ENCODE data around the gene LTBP4.

The LTBP4 gene

DNA sequence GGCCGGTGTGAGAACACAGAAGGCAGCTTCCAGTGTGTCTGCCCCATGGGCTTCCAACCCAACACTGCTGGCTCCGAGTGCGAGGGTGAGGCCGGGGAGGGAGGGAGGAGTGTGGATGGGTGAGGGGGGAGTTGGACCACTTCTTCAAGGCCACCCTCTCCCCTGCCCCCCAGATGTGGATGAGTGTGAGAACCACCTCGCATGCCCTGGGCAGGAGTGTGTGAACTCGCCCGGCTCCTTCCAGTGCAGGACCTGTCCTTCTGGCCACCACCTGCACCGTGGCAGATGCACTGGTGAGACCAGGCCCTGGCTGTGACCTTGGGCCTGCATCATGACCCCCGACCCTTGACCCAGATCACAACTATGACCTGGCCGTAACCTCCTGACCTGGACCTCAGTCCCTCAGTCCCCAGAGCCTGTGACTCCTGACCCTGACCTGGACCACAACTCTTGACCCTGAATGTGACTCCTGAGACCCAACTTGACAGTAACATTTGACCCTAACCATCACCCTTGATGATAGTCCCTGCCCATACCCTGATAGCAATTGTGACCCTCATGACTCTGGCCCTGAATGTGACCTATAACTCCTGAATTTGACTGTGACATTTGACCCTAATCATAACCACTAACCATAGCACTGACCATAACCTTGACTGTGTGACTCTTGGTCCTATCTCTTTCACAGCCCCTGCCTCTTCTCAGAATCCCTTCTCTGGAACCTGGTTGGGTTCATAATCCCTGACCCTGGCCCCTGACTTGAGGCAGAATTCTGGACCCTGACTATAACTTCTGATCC is 10.9 kb downstream of the LTBP4 start:
- H3K36me3 ChIP-seq (ENCODE audit: control insufficient read depth in 2 of 2, insufficient read depth in 2 of 2, low read length in 2 of 2), result no peaks in the 10 kb centered on the region
- no peak overlapping the region for H3K4me3 ChIP-seq (ENCODE audit: low read length in 2 of 2)
- H3K27ac ChIP-seq (ENCODE audit: low read depth in 2 of 2, low read length in 2 of 2), result peak overlapping the region; percentile 92
- no peaks in the 10 kb centered on the region for H3K9me3 ChIP-seq (ENCODE audit: control insufficient read depth in 2 of 2, low read length in 2 of 2)
- H3K9ac ChIP-seq (ENCODE audit: low read depth in 1 of 2, low read length in 2 of 2), result no peak overlapping the region
- H3K4me1 ChIP-seq (ENCODE audit: control insufficient read depth in 2 of 2, insufficient read depth in 2 of 2, low read length in 2 of 2), result peaks cover 36 to 51% of the 10 kb centered on the region in 2 donors
- H3K27me3 ChIP-seq (ENCODE audit: control insufficient read depth in 2 of 2, insufficient read depth in 2 of 2, low read length in 2 of 2), result no peaks in the 10 kb centered on the region

DNA sequence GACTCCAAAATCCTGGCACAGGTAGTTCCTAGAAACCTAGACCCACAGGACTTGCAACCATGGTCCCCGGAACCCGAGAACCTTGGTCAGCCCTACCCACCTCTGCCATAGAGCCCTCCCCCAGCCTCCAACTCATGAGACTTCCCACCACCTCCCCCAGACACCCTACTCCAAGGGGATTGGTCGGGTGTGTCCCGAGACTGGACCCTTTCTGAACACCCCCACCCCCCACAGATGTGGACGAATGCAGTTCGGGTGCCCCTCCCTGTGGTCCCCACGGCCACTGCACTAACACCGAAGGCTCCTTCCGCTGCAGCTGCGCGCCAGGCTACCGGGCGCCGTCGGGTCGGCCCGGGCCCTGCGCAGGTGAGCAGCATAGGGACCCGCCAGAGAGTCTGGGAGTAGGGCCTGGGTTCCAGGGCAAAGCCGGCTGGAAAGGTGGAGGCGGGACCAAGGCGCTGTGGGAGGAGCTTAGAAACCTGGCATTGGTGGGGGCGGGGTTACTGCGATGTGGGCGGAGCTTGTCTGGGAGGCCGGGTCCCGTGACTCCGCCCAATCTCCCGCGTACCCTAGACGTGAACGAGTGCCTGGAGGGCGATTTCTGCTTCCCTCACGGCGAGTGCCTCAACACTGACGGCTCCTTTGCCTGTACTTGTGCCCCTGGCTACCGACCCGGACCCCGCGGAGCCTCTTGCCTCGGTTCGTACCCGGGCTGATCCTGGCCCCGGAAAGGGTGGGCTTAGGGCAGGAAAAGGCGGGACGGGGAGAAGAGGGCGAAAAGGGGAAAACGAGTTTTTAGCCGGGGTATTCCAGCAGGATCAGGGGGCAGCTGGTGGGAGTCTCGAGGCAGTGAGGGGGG is 11.9 kb downstream of the LTBP4 start:
- Histone ChIP-seq H3K9ac (ENCODE audit: low read depth in 1 of 2, low read length in 2 of 2) (peak overlapping the region; percentile 91 to 92), H3K4me3 (ENCODE audit: low read length in 2 of 2) (peak overlapping the region; percentile 77 to 85), H3K27me3 (ENCODE audit: control insufficient read depth in 2 of 2, insufficient read depth in 2 of 2, low read length in 2 of 2) (no peaks in the 10 kb centered on the region), H3K36me3 (ENCODE audit: control insufficient read depth in 2 of 2, insufficient read depth in 2 of 2, low read length in 2 of 2) (peaks cover 0 to 3% of the 10 kb centered on the region in 2 donors), H3K27ac (ENCODE audit: low read depth in 2 of 2, low read length in 2 of 2) (peak overlapping the region; percentile 94 to 97), H3K9me3 (ENCODE audit: control insufficient read depth in 2 of 2, low read length in 2 of 2) (no peaks in the 10 kb centered on the region), H3K4me1 (ENCODE audit: control insufficient read depth in 2 of 2, insufficient read depth in 2 of 2, low read length in 2 of 2) (peaks cover 27 to 44% of the 10 kb centered on the region in 2 donors)

DNA sequence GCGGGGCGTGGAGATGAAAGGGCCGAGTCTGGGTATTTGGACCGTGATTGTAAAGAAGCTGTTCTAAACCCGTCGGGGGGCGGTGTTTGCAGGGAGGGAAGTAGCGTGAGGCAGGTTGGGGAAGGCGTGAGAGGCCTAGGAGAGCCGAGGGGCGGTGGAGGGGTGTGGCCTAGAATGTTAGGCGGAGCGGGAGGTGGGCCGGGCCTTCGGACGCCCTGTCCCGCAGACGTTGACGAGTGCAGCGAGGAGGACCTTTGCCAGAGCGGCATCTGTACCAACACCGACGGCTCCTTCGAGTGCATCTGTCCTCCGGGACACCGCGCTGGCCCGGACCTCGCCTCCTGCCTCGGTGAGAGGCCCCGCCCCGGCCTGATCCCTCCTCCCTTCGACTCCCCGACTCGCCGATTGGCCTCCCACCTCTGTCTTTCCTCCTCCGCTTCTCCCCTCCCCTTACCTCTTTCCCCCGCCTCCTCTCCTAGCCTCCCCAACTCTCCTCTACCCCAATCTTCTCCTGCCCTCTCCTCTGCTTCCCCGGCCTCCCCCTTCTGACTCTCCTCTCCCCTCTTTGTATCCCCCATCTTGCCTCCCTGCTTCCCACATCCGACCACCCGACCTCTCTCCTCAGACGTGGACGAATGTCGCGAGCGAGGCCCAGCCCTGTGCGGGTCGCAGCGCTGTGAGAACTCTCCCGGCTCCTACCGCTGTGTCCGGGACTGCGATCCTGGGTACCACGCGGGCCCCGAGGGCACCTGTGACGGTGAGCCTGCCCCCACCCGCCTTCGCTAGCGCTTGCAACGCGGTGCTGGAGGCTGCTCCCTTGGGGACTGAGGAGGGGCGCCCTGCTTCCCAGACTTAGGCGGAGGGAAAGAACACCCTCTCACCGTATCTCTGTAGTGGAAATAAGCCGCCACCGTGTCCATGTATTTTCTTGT is 12.8 kb downstream of the LTBP4 start:
- peak overlapping the region; percentile 94 to 97 for H3K27ac ChIP-seq (ENCODE audit: low read depth in 2 of 2, low read length in 2 of 2)
- peak overlapping the region; percentile 91 to 92 for H3K9ac ChIP-seq (ENCODE audit: low read depth in 1 of 2, low read length in 2 of 2)
- H3K27me3 ChIP-seq (ENCODE audit: control insufficient read depth in 2 of 2, insufficient read depth in 2 of 2, low read length in 2 of 2), result no peaks in the 10 kb centered on the region
- peaks cover 20 to 37% of the 10 kb centered on the region in 2 donors for H3K4me1 ChIP-seq (ENCODE audit: control insufficient read depth in 2 of 2, insufficient read depth in 2 of 2, low read length in 2 of 2)
- H3K36me3 ChIP-seq (ENCODE audit: control insufficient read depth in 2 of 2, insufficient read depth in 2 of 2, low read length in 2 of 2), result peaks cover 1 to 6% of the 10 kb centered on the region in 2 donors
- H3K4me3 ChIP-seq (ENCODE audit: low read length in 2 of 2), result peak overlapping the region; percentile 77 to 85
- H3K9me3 ChIP-seq (ENCODE audit: control insufficient read depth in 2 of 2, low read length in 2 of 2), result no peaks in the 10 kb centered on the region

DNA sequence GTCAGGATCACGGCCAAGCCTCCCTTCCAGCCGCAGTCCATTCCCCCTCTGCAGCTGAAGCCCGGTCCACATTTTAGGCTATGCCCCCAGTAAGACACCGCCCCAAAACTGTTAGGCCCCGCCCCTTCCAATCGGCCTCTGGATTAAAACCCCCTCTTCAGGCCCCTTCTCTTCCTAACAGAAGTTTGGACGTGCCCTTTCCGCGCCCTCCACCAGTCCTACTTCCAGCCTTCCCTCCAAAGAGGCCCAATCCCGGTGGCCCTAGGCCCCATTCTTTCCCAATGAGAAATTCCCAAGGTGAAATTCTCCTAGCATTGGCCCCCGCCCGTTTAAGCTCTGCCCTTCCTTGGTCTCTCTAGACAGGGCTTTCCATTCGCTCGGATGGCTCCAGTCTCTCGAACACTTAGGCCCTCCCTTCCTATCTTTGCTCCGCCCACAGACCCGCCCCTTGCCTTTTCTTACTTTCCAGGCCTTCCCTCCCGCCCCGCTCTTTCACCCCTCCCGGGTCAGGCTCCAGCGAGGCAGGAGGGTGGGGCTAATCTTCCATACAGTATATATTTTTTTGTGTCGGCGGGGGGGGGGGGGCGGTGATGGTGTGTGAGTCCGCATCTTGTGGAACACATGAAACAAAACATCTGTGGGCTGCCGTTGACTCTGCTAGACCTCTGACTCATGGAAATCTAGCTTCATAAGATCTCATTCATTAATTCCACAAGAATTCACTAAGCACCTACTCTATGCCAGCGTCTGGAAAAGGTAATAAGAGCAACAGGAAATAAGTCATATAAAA is 13.6 kb downstream of the LTBP4 start:
- Histone ChIP-seq H3K27ac (ENCODE audit: low read depth in 2 of 2, low read length in 2 of 2) (peak overlapping the region; percentile 94 to 97), H3K4me1 (ENCODE audit: control insufficient read depth in 2 of 2, insufficient read depth in 2 of 2, low read length in 2 of 2) (peaks cover 14 to 31% of the 10 kb centered on the region in 2 donors)

DNA sequence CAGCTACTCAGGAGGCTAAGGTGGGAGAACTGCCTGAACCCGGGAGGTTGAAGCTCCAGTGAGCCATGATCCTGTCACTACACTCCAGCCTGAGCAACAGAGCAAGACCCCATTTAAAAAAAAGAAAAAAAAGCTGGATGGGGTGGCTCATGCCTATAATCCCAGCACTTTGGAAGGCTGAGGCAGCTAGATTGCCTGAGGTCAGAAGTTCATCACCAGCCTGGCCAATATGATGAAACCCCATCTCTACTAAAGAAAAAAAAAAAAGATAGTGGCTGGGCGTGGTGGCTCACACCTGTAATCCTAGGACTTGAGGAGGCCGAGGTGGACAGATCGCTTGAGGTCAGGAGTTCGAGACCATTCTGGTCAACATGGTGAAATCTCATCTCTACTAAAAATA is 15.0 kb downstream of the LTBP4 start:
- Histone ChIP-seq H3K27ac (ENCODE audit: low read depth in 2 of 2, low read length in 2 of 2) (no peak overlapping the region), H3K4me3 (ENCODE audit: low read length in 2 of 2) (no peak overlapping the region), H3K9ac (ENCODE audit: low read depth in 1 of 2, low read length in 2 of 2) (no peak overlapping the region), H3K9me3 (ENCODE audit: control insufficient read depth in 2 of 2, low read length in 2 of 2) (no peaks in the 10 kb centered on the region), H3K27me3 (ENCODE audit: control insufficient read depth in 2 of 2, insufficient read depth in 2 of 2, low read length in 2 of 2) (no peaks in the 10 kb centered on the region), H3K36me3 (ENCODE audit: control insufficient read depth in 2 of 2, insufficient read depth in 2 of 2, low read length in 2 of 2) (peaks cover 13 to 21% of the 10 kb centered on the region in 2 donors), H3K4me1 (ENCODE audit: control insufficient read depth in 2 of 2, insufficient read depth in 2 of 2, low read length in 2 of 2) (peaks cover 2 to 19% of the 10 kb centered on the region in 2 donors)

More for the DNA sequence above, 13.6 kb downstream of the LTBP4 start:
- Histone ChIP-seq H3K27me3 (ENCODE audit: control insufficient read depth in 2 of 2, insufficient read depth in 2 of 2, low read length in 2 of 2) (no peaks in the 10 kb centered on the region), H3K4me3 (ENCODE audit: low read length in 2 of 2) (peak overlapping the region; percentile 77 to 85), H3K36me3 (ENCODE audit: control insufficient read depth in 2 of 2, insufficient read depth in 2 of 2, low read length in 2 of 2) (peaks cover 10 to 15% of the 10 kb centered on the region in 2 donors), H3K9ac (ENCODE audit: low read depth in 1 of 2, low read length in 2 of 2) (peak overlapping the region; percentile 91 to 92), H3K9me3 (ENCODE audit: control insufficient read depth in 2 of 2, low read length in 2 of 2) (no peaks in the 10 kb centered on the region)

DNA sequence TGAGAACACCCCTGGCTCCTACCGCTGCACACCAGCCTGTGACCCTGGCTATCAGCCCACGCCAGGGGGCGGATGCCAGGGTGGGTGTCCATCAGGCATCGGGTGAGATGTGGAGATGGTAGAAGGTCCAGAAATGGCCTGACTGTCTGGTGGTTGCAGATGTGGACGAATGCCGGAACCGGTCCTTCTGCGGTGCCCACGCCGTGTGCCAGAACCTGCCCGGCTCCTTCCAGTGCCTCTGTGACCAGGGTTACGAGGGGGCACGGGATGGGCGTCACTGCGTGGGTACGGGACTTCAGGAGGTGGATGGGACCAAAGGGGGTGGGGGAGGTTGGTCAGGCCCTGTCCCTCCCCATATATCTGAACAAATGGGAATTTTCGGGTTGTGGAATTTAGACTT is 15.8 kb downstream of the LTBP4 start:
- Histone ChIP-seq H3K4me1 (ENCODE audit: control insufficient read depth in 2 of 2, insufficient read depth in 2 of 2, low read length in 2 of 2) (peaks cover 0 to 13% of the 10 kb centered on the region in 2 donors), H3K9ac (ENCODE audit: low read depth in 1 of 2, low read length in 2 of 2) (no peak overlapping the region), H3K36me3 (ENCODE audit: control insufficient read depth in 2 of 2, insufficient read depth in 2 of 2, low read length in 2 of 2) (peaks cover 19 to 27% of the 10 kb centered on the region in 2 donors), H3K27me3 (ENCODE audit: control insufficient read depth in 2 of 2, insufficient read depth in 2 of 2, low read length in 2 of 2) (no peaks in the 10 kb centered on the region), H3K4me3 (ENCODE audit: low read length in 2 of 2) (no peak overlapping the region), H3K9me3 (ENCODE audit: control insufficient read depth in 2 of 2, low read length in 2 of 2) (no peaks in the 10 kb centered on the region), H3K27ac (ENCODE audit: low read depth in 2 of 2, low read length in 2 of 2) (no peak overlapping the region)

DNA sequence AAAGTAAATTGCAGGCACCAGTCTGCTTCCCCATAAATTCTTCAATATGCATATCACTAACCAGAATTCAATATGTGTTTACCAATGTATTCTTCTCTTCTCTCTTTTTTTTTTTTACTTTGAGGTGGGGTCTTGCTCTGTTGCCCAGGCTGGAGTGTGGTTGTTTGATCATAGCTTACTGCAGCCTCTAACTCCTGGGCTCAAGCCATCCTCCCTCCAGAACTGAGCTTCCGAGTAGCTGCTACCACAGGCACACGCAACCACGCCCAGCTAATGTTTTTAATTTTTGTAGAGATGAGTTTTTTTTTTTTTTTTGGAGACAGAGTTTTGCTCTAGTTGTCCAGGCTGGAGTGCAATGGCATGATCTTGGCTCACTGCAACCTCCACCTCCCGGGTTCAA is 16.8 kb downstream of the LTBP4 start:
- Histone ChIP-seq H3K4me3 (ENCODE audit: low read length in 2 of 2) (no peak overlapping the region), H3K27ac (ENCODE audit: low read depth in 2 of 2, low read length in 2 of 2) (no peak overlapping the region), H3K36me3 (ENCODE audit: control insufficient read depth in 2 of 2, insufficient read depth in 2 of 2, low read length in 2 of 2) (peaks cover 27 to 32% of the 10 kb centered on the region in 2 donors), H3K9me3 (ENCODE audit: control insufficient read depth in 2 of 2, low read length in 2 of 2) (no peaks in the 10 kb centered on the region), H3K9ac (ENCODE audit: low read depth in 1 of 2, low read length in 2 of 2) (no peak overlapping the region), H3K27me3 (ENCODE audit: control insufficient read depth in 2 of 2, insufficient read depth in 2 of 2, low read length in 2 of 2) (no peaks in the 10 kb centered on the region), H3K4me1 (ENCODE audit: control insufficient read depth in 2 of 2, insufficient read depth in 2 of 2, low read length in 2 of 2) (peaks cover 0 to 13% of the 10 kb centered on the region in 2 donors)

DNA sequence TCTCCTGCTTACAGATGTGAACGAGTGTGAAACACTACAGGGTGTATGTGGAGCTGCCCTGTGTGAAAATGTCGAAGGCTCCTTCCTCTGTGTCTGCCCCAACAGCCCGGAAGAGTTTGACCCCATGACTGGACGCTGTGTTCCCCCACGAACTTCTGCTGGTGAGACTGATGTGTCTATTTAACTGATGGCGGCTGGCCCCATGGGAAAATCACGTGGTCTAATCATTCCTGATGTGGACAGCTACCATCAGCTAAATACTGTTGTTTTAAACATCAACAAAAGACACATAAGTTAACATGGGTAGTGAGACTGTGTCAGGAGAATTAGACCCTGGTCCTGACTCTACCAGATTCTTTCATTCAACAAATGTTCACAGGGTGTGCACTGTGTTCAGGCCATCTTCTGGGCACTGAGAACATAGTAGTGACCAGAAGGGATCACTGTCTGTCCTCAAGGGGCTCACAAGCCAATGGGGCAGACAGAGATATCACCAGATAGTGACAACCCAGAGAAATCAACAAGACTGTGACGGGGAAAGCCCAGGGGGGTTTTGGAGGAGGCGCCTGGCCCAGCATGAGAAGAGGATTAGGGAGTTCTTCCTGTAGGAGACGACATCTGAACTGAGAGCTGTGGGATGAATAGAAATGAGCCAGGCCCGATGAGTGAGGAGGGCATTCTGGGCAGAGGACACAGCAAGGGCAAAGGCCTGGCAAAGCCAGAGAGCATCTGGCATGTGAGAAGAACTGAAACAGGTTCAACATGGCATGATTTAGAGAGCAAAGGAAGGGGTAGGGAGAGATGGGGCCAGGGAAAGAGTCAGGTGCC is 18.4 kb downstream of the LTBP4 start:
- Histone ChIP-seq H3K36me3 (ENCODE audit: control insufficient read depth in 2 of 2, insufficient read depth in 2 of 2, low read length in 2 of 2) (peaks cover 27 to 37% of the 10 kb centered on the region in 2 donors), H3K4me1 (ENCODE audit: control insufficient read depth in 2 of 2, insufficient read depth in 2 of 2, low read length in 2 of 2) (peaks cover 0 to 8% of the 10 kb centered on the region in 2 donors), H3K4me3 (ENCODE audit: low read length in 2 of 2) (no peak overlapping the region), H3K9ac (ENCODE audit: low read depth in 1 of 2, low read length in 2 of 2) (no peak overlapping the region), H3K27me3 (ENCODE audit: control insufficient read depth in 2 of 2, insufficient read depth in 2 of 2, low read length in 2 of 2) (no peaks in the 10 kb centered on the region), H3K9me3 (ENCODE audit: control insufficient read depth in 2 of 2, low read length in 2 of 2) (no peaks in the 10 kb centered on the region), H3K27ac (ENCODE audit: low read depth in 2 of 2, low read length in 2 of 2) (no peak overlapping the region)
